Epithelial cell of esophagus (primary cell): ENCODE results near the gene LYST.

ENCODE experiments used
- DNase-seq: peaks from one replicate; pipeline ENCODE4 v3.0.0; 2010; ENCODE audit warnings: low read depth
- H3K4me3 ChIP-seq: 2 replicates; pipeline ENCODE4 v1.5.1; 2011; ENCODE audit warnings: mild to moderate bottlenecking, low read length, control low read depth
- TF ChIP-seq, protein P1 (sequence below): IDR thresholded peaks from 2 replicates; pipeline ENCODE4 v1.5.1; 2011; ENCODE audit warnings: low read depth, mild to moderate bottlenecking, low read length, control low read depth, inconsistent platforms; ENCODE audit not compliant: insufficient read depth; ENCODE audit errors: missing control alignments

LYST gene

DNA sequence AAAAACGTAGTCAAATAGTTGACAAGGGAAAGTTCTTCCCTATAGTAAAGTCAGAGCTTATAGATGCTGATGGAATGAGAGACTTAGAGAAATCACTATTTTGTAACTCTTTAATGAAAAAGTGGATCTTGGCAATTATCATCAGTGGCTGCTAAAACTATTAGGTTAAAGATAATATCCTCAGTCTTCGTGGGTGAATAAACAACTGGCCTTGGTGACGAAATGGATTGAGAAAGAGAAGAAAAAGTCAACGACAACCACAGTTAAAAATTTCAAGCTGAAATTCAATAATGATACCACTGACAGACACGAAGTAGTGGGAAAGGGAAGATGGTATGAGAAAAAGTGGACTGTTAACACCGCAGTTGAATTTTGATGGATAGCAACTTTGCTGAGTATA, 127.1 kb downstream of the LYST start:
- no peak overlapping the region for H3K4me3 ChIP-seq
- no peak for DNase-seq
- TF ChIP-seq, protein P1, sequence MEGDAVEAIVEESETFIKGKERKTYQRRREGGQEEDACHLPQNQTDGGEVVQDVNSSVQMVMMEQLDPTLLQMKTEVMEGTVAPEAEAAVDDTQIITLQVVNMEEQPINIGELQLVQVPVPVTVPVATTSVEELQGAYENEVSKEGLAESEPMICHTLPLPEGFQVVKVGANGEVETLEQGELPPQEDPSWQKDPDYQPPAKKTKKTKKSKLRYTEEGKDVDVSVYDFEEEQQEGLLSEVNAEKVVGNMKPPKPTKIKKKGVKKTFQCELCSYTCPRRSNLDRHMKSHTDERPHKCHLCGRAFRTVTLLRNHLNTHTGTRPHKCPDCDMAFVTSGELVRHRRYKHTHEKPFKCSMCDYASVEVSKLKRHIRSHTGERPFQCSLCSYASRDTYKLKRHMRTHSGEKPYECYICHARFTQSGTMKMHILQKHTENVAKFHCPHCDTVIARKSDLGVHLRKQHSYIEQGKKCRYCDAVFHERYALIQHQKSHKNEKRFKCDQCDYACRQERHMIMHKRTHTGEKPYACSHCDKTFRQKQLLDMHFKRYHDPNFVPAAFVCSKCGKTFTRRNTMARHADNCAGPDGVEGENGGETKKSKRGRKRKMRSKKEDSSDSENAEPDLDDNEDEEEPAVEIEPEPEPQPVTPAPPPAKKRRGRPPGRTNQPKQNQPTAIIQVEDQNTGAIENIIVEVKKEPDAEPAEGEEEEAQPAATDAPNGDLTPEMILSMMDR: no peak

DNA sequence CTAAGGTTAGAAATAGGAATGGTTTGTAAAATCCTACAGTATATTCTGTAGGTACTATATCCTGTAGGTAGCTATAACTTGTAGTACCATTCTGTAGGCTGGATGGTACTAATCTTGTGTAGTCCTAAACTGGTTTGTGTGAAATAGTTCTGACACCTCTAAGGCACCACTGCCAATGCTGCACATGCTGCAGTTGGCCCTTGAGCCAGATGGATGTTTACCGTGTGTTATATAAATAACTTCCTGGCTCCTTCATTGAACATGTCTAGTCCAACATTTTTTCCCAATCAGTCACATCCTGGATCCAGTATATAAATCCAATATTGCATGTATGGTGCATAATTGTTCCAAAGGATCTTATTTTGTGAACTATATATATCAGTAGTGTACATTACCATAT, 127.6 kb downstream of the LYST start:
- TF ChIP-seq, protein P1: no peak
- DNase-seq: peak; percentile 76
- H3K4me3 ChIP-seq: no peak overlapping the region

DNA sequence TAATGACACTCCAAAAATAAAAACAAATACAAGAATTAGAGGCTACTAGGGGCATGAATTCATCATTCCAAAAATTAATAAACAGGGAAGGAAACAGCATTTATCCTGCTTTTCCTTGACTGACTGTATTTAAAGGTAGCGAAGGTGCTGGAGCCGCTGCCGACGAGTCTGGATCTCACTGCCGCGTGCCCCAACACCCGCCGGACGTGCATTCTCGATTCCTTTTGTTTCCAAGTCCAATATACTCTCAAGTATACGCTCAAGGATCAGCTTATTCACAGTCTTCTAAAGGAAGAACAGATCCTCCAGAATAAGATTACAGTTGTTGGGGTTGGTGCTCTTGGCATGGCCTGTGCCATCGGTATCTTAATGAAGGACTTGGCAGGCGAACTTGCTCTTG, 129.0 kb downstream of the LYST start:
- no peak overlapping the region for H3K4me3 ChIP-seq
- TF ChIP-seq, protein P1: no peak
- no peak for DNase-seq

- TF ChIP-seq, protein P1: no peak
- DNase-seq: no peak
- H3K4me3 ChIP-seq: no peak overlapping the region
Measured at GRCh38 chr1:235736263-235736662, 130.4 kb downstream of the LYST start.

GRCh38 chr1:235735621-235736020, 131.1 kb downstream of the LYST start:
- TF ChIP-seq, protein P1: no peak
- peak; percentile 32 for DNase-seq

DNA sequence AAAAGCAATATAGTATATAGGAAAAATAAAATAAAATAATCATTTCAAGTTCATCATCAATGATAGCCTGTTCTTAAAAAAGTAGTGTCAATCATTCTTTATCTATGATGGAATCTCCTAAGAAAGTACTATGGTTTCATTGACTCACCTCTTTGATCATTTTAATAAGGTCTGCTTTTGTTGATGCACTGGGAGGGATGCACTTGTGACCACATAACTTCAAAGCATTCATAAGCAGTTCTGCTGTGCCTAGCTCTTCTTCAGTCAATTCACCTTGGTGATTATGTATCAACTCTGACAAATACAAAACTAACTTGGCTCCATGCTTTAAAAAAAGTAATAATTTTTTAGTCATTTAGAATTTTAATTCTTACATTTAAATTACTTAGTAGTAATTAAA, 132.4 kb downstream of the LYST start:
- TF ChIP-seq, protein P1: no peak
- no peak for DNase-seq
- H3K4me3 ChIP-seq: no peak overlapping the region

More at GRCh38 chr1:235735621-235736020, 131.1 kb downstream of the LYST start:
- H3K4me3 ChIP-seq: no peak overlapping the region

DNA sequence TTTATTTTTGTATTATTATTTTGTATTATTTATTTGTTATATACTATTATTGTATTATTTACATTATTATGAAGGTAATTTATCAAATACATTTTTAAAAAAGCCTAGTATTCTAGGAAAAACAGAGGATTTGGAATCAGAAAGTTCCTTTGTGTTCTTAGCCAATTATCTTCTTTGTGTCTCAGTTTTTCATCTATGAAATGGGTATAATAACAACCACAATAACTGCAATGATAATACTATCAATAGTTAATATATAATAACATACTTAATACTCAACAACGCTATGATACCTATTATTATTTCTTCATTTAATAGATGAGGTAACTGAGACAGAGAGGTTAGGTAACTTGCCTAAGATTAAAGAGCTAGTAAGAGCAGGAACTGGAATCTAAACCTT, 136.7 kb downstream of the LYST start:
- DNase-seq: no peak
- H3K4me3 ChIP-seq: no peak overlapping the region
- TF ChIP-seq, protein P1: no peak
